ENCODE data around the gene DKC1. TPM values are rescaled to one million over a fixed set of nuclear protein-coding genes. Genes with fewer than 3 reads are reported as not detected.

DKC1 gene
- polyA plus RNA-seq, 3 donors, result 59.0 to 69.4 (median 61.6) TPM

DNA sequence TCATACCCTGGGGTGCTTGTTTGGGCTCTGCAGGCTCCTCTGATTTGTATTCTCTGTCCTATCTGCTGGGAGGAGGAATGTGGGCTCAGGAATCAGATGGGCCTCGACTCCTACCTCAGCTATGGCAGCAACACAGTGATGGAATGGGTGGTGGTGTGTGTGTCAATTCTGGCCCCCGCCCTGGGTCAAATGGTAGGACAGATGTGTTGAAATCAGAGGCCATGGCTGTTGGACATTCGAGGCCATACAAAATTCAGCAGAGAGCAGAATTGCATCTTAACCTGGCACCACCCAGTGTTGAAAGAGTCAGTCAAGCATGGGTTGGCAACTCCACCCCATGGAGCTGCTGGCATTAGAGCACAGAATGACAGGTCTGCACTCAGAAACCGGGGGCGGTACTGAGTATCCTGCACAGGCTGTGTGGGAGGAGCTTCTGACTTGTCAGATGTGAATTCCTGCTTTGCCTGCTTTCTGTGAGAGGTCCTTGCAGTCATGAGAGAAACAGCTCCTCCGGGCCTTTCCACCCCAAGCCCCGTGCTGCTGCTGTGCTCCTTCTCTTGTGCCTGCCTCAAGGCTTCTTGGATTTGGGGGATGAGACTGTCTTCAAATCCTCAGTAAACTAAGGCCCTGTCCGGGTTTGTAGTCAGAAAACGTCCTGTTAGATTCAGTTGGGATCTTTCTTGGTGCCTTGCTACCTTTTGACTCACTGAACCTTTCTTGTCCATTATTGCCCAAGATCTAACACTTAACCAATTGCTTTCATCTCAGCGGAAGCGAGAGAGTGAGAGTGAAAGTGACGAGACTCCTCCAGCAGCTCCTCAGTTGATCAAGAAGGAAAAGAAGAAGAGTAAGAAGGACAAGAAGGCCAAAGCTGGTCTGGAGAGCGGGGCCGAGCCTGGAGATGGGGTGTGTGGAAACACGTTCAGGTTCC lies 13.0 kb downstream of the DKC1 start:
- DNase-seq (ENCODE audit: extremely low read depth in 1 of 11, low read depth in 9 of 11, low spot score in 4 of 11), result no peak

DNA sequence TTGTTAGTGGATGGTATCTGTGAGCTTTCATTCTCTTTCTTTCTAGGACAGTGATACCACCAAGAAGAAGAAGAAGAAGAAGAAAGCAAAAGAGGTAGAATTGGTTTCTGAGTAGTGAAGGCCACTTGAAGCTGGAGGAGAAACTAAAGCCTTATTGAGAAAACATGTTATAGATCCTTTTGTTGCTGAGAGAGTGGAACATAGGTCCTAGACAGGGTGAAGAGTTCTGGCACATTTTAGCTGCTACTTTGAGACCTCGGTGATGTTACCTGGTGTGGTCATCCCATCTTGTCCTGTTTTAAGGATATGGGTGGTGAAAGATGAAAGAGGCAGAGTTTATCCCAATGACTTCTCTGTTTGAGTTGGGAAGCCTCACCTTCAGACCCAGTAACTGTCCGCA lies 14.1 kb downstream of the DKC1 start:
- no peak for DNase-seq (ENCODE audit: extremely low read depth in 1 of 11, low read depth in 9 of 11, low spot score in 4 of 11)

DNA sequence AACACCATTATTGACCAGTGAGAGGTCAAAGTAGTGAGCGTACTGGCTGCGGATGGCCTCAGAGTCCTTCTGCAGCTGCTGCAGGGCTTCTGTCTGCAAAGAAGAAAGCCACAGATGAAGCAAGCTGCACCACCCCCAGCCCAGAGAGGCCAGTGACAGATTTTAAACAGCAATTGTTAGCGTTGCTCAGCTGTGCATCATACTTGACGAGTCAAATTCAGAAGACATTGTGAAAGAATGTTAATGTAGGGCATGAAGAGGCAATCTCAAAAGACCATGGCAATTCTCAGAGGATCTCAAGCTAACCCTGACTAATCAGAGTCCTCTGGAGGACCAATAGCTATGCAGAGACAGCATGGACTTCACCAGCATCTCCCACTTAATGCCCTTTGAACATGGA lies 16.6 kb downstream of the DKC1 start:
- no peak for DNase-seq (ENCODE audit: extremely low read depth in 1 of 11, low read depth in 9 of 11, low spot score in 4 of 11)

- DNase-seq (ENCODE audit: extremely low read depth in 1 of 11, low read depth in 9 of 11, low spot score in 4 of 11), result no peak
These were observed 18.3 kb downstream of the DKC1 start for GRCh38 chrX:154780968-154781367.

- no peak for DNase-seq (ENCODE audit: extremely low read depth in 1 of 11, low read depth in 9 of 11, low spot score in 4 of 11)
These were observed 21.7 kb downstream of the DKC1 start for GRCh38 chrX:154784149-154784995.

DNA sequence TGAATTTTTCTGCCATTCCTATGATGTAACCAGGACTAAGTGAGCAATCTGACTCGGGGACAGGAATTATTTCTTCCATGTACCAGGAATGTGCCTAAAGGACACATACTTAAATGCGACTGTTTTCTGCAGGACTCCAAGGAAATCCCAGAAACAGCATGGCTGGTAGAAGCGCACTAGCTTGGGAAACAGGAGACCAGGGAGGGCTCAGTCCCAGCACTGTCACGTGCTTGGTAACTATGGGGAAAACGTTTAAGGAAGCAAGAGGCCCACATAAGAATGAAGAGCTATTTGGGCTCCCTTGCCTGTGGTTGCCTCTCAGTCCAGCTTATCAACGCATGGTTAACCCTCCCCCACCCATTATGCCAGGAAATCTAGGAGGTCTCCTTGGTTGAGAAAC lies 23.1 kb downstream of the DKC1 start:
- no peak for DNase-seq (ENCODE audit: extremely low read depth in 1 of 11, low read depth in 9 of 11, low spot score in 4 of 11)

- no peak for DNase-seq (ENCODE audit: extremely low read depth in 1 of 11, low read depth in 9 of 11, low spot score in 4 of 11)
These were observed 28.8 kb downstream of the DKC1 start for GRCh38 chrX:154791467-154791866.

DNA sequence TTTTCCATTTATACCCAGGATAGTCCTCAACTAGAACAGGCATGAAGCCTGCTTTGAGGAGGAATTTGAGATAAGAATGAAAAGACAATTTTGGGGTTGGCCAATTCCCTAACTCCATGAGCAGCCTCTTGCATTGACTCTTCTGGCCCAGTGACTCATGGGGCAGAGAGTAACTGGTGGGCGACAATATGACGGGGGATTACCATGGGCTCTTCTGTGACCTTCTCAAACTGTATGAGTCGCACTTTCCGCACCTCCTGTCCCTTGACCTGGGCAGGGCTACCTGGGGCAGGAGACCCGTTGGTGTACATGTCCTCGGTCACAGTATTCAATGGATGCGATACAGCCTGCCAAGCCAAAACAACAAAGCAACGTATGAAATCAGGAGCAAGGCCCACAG lies 29.3 kb downstream of the DKC1 start:
- DNase-seq (ENCODE audit: extremely low read depth in 1 of 11, low read depth in 9 of 11, low spot score in 4 of 11), result no peak

- DNase-seq (ENCODE audit: extremely low read depth in 1 of 11, low read depth in 9 of 11, low spot score in 4 of 11), result no peak
These were observed 30.6 kb downstream of the DKC1 start for GRCh38 chrX:154793084-154793795.

DNA sequence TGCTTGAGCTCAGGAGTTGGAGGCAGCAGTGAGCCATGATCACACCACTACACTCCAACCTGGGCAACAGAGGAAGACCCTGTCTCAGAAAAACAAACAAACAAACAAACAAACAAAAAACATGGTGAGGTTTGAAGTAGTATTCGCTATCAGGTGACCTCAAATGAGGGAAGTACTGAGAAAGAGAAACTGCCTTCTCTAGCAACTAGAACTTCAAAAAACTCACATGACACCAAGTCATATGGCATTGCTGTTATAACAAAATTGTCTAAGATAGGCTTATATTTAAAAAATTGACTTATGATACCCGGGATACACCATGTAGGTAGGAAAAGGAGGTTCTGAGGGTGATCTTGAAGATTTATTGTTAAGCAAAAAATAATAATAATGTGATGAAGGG lies 32.4 kb downstream of the DKC1 start:
- no peak for DNase-seq (ENCODE audit: extremely low read depth in 1 of 11, low read depth in 9 of 11, low spot score in 4 of 11)

DNA sequence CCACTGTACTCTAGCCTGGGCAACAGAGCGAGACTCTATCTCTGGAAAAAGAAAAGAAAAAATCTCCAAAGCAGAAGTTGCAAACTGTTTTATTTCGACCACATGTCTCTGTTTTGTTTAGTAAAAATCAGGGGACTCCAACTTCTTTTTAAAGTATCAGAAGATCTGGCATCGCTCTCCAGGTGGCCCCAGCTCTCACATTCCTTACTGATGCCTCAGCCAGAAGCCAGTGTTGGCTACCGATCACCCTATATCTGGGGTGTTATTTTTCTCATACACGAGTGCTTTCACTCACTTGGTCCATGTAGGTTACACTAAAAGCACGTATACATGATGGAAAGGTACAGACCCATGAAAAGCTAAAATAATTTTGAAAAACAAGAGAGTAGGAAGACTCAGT lies 34.3 kb downstream of the DKC1 start:
- DNase-seq (ENCODE audit: extremely low read depth in 1 of 11, low read depth in 9 of 11, low spot score in 4 of 11), result no peak

DNA sequence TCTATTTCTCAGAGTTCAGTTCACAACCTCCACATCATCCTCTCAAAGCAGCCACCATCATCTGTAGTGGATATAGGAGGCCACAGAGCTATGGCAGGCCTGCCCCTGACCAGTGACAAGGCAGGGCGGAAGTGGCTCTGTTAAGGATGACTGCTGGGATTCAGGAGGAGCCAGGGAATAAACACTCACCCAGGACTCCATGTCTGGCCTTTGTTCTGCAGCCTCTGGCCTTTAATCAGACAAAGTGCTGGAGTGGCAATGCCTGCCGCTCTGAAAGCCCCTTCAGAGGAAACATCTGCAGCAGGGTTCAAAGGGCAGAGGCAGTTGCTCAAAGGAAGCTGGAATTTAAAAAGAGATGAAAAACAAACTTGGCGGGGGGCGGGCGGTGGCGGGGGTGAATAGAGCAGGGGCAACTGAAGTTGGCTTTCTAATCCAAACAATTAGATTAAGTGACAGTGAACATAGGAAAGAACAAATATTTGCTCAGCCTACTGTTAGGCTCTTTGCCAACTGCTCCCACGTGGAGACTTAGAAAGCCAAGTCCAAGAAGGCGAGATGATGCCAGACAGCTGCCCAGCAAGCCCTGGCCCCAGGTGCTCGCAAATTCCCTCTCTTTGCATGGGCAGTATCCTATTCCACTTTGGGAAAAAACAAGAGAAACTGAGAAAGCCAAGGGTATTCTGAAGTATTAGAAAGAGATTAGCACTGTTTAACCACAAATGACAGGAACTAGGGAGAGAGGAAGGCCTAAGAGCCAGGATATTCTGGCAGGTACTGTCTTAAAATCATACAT lies 37.1 kb downstream of the DKC1 start:
- peak in 1 of 11 donors; percentile 7 for DNase-seq (ENCODE audit: extremely low read depth in 1 of 11, low read depth in 9 of 11, low spot score in 4 of 11)

- no peak for DNase-seq (ENCODE audit: extremely low read depth in 1 of 11, low read depth in 9 of 11, low spot score in 4 of 11)
These were observed 38.0 kb downstream of the DKC1 start for GRCh38 chrX:154800478-154801210.

DNA sequence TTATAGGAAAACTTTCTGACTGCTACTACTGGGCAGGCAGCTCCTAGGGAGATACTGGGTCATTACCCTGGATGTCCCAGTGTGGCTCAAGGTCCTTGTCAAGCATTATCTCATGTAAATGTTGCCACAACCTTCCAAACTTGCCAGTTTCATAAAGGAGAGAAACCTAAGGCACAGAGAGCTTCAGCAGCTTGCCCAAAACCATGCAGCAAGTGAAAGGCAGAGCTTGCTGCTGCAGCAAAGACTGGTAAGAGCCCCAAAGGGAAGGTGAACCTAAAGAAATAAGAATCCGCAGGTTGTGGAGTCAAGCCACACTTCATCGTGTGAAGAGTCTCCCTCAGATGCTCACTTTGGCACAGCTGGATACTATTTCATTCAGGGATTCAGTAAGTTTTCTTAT lies 40.3 kb downstream of the DKC1 start:
- no peak for DNase-seq (ENCODE audit: extremely low read depth in 1 of 11, low read depth in 9 of 11, low spot score in 4 of 11)

DNA sequence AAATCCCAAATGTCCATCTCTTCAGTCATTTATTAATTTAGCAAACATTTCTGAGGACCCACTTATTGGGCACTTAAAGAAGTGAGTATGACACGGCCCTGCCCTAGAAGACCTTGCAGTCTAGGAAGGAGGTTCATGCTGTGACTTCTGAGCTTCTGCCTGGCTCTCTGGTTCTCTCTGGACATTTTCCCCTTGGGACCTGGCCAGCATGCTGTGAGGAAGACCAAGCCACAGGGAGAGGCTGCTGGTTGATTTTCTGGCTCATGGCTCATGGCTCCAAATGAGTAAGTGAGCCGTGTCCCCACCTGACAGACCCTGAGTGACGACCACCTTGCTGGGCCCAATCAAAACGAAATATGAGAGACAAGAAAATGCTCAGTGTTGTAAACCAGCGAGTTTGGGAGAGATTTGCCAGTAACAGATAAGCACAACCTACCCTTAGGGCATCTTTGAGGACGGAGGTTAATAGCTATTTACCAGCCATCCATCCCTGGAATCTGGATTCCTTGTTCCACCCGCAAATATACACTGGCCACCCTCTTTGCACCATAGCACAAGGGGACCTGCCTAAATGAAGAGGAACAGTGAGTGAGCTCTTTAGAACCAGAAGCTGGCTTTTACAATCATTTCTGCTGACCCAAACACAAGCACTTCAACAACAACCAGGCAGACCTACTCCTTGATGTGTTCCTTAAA lies 41.7 kb downstream of the DKC1 start:
- no peak for DNase-seq (ENCODE audit: extremely low read depth in 1 of 11, low read depth in 9 of 11, low spot score in 4 of 11)

GRCh38 chrX:154804957-154805695 lies 42.5 kb downstream of the DKC1 start, which contains the start of gene MPP1:
Gene MPP1 (minus strand): TSS chrX:154805485. CDS start chrX:154805373, 112 bp downstream.
- DNase-seq (ENCODE audit: extremely low read depth in 1 of 11, low read depth in 9 of 11, low spot score in 4 of 11), result peak in 10 of 11 donors; percentile 22 to 67 (median 60)

DNA sequence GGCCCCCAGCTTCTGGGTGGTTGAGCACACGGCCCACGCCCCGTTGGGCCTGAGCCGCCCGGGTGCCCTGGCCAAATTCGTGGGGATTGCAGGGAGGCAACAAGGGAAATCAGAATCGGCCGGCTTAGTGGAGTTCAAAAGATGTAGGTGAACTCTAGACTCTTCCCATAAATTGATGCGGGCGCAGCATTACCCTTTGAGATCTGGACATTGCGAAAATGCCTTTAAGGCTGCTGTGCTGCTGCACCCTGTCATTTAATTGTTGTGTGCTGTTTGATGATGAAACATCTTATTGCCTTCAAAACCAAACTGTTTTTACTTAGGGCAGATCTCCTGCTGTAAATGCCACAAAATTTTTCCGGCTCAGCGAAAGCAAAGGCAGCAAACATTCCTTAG lies 43.0 kb downstream of the DKC1 start:
- no peak for DNase-seq (ENCODE audit: extremely low read depth in 1 of 11, low read depth in 9 of 11, low spot score in 4 of 11)

All from renal cortex interstitium (tissue), 11 donors.